Peyer's patch (tissue), 4 donors: ENCODE data around the gene C2CD4C. TPM values are rescaled to one million over a fixed set of nuclear protein-coding genes. Genes with fewer than 3 reads are reported as not detected.
A peak's percentile ranks its signal among the peaks of the same experiment; 100 is the strongest.
"Not testable (repeated sequence)": the region's sequence is repeated elsewhere in the genome, so short reads cannot be mapped to it uniquely, and the experiment has no call there.

Source experiments
- DNase-seq, 3 donors: peaks; one replicate each; pipeline ENCODE4 v3.0.0-alpha.2; 2017 to 2019
- H3K27ac ChIP-seq, 4 donors: fragments of 200-600 bp; sonication (generic); one replicate each; pipeline ENCODE4 v1.5.1; 2016 to 2019
- H3K27me3 ChIP-seq, 2 donors: fragments of 200-600 bp; sonication (generic); one replicate each; pipeline ENCODE4 v1.5.1; 2019
- H3K36me3 ChIP-seq, 3 donors: fragments of 200-600 bp; sonication (generic); one replicate each; pipeline ENCODE4 v1.5.1; 2016 to 2019
- H3K4me1 ChIP-seq, 4 donors: fragments of 200-600 bp; sonication (generic); one replicate each; pipeline ENCODE4 v1.5.1; 2016 to 2019
- H3K4me3 ChIP-seq, 4 donors: fragments of 200-600 bp; sonication (generic); 1 replicate in 3 of 4; 2 replicates in 1 of 4; pipeline ENCODE4 v1.5.1; 2016 to 2019; ENCODE audit warnings: mild to moderate bottlenecking in 1 of 4
- H3K9me3 ChIP-seq, 4 donors: fragments of 200-600 bp; sonication (generic); one replicate each; pipeline ENCODE4 v1.5.1; 2016 to 2019; ENCODE audit warnings: mild to moderate bottlenecking in 1 of 4
- POLR2A ChIP-seq, 2 donors: fragments of 450-650 bp; IDR thresholded peaks; one replicate each; pipeline ENCODE4 v1.5.1; 2017; ENCODE audit warnings: antibody characterized with exemption in 2 of 2, mild to moderate bottlenecking in 2 of 2, moderate library complexity in 2 of 2
- total RNA-seq, 4 donors: library from RNA; depleted of rRNA; stranded (reverse); fragments of >200 nt; gene quantifications; one replicate each; pipeline ENCODE4 v1.1.0, GENCODE V29; 2016
- TF ChIP-seq, protein P1 (sequence below), 6 experiments: fragments of 450-650 bp in 4 of 6; fragments of 200-600 bp in 2 of 6; sonication (generic) in 1 of 6; IDR thresholded peaks; one replicate each; pipeline ENCODE4 v1.5.1; 2017 to 2019; ENCODE audit warnings: antibody characterized with exemption in 6 of 6, mild to moderate bottlenecking in 3 of 6, moderate library complexity in 1 of 6

The C2CD4C gene
- total RNA-seq, 4 donors from 2014 or later = 0.47 to 0.80 TPM; not detected in 2

DNA sequence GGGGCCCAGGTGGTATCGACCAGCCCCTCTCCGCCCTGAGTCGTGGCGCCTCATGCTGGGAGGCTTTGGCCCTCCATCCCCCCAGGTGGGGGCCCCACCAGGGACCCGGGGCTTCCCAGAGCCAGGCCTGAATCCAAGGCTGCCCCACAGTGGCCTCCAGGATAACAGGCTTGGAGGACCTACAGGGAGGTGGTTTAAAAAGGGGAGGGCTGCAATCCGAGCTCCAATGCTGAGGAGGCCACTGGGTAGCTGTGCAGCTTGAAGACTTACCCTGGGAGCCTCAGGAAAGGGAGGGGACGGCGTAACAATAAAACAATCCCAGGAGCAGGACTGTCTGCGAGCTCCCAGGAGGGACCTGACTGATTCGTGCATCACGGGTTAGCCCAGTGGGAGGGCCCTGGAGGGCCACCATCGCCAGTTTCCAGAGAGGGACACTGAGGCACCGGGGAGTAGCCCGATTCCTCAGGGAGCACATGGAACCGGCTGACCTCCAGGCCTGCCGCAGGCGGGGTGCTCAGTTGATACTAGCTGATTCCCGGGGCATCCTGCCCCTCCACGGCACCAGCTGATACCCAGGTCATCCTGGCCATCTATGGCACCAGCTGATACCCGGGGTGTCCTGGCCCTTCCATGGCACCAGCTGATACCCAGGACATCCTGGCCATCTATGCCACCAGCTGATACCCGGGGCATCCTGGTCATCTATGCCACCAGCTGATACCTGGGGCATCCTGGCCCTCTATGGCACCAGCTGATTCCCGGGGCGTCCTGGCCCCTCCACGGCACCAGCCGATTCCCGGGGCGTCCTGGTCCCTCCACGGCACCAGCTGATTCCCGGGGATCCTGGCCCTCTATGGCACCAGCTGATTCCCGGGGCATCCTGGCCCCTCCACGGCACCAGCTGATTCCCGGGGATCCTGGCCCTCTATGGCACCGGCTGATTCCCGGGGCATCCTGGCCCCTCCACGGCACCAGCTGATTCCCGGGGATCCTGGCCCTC lies 3.7 kb upstream of the C2CD4C start:
- no peak overlapping the region for H3K4me3 ChIP-seq
- H3K27ac ChIP-seq = no peak overlapping the region
- H3K36me3 ChIP-seq = no peaks in the 10 kb centered on the region
- DNase-seq = no peak
- peaks cover 0 to 17% of the 10 kb centered on the region in 2 donors for H3K27me3 ChIP-seq
- no peak for TF ChIP-seq POLR2A (IDR thresholded peaks at IDR 0.05)
- TF ChIP-seq, protein P1, sequence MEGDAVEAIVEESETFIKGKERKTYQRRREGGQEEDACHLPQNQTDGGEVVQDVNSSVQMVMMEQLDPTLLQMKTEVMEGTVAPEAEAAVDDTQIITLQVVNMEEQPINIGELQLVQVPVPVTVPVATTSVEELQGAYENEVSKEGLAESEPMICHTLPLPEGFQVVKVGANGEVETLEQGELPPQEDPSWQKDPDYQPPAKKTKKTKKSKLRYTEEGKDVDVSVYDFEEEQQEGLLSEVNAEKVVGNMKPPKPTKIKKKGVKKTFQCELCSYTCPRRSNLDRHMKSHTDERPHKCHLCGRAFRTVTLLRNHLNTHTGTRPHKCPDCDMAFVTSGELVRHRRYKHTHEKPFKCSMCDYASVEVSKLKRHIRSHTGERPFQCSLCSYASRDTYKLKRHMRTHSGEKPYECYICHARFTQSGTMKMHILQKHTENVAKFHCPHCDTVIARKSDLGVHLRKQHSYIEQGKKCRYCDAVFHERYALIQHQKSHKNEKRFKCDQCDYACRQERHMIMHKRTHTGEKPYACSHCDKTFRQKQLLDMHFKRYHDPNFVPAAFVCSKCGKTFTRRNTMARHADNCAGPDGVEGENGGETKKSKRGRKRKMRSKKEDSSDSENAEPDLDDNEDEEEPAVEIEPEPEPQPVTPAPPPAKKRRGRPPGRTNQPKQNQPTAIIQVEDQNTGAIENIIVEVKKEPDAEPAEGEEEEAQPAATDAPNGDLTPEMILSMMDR (IDR thresholded peaks at IDR 0.05) = no peak
- H3K4me1 ChIP-seq = peaks cover 0 to 24% (median 12%) of the 10 kb centered on the region in 4 donors
- H3K9me3 ChIP-seq = no peaks in the 10 kb centered on the region

DNA sequence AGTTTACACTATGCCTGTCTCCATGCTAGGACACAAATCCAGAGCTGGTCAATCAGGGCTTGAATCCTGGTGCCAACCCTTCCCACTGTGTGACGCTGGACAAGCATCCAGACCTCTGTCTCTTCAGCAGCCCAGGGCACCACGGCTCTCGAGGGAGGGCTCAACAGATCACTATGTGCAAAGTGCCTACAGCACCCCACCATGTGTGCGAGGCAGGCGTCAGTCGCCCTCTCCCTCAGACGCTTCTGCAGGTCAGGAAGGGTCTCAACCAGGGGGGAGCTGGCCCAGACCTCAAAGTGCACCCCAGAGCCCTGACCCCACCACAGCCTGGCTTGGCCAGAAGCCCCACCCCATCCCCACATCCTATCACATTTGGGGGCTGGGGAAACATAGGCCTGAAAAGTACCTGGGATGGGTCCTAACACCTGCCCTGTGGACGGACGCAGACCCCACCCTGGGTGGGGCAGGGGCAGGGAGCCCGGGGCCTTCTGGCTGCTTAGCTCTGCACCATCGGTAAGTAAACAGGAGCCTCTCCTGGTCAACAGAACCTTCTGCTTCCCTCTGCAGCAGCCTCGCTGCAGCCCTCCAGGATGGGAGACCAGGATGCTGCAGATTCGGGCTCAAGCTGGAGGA lies 2.9 kb upstream of the C2CD4C start:
- TF ChIP-seq, protein P1 (IDR thresholded peaks at IDR 0.05) = no peak
- no peak for TF ChIP-seq POLR2A (IDR thresholded peaks at IDR 0.05)
- peaks cover 0 to 24% (median 12%) of the 10 kb centered on the region in 4 donors for H3K4me1 ChIP-seq
- peaks cover 0 to 21% of the 10 kb centered on the region in 2 donors for H3K27me3 ChIP-seq
- H3K27ac ChIP-seq = no peak overlapping the region
- DNase-seq = no peak
- H3K9me3 ChIP-seq = no peaks in the 10 kb centered on the region
- no peak overlapping the region for H3K4me3 ChIP-seq
- no peaks in the 10 kb centered on the region for H3K36me3 ChIP-seq

- not testable (repeated sequence) for H3K9me3 ChIP-seq, H3K27ac ChIP-seq, H3K36me3 ChIP-seq, DNase-seq, H3K4me3 ChIP-seq
- Histone ChIP-seq H3K27me3 (peaks cover 0 to 21% of the 10 kb centered on the region in 2 donors), H3K4me1 (peaks cover 0 to 24% (median 12%) of the 10 kb centered on the region in 4 donors)
Measured at GRCh38 chr19:411121-411722, 2.3 kb upstream of the C2CD4C start.

GRCh38 chr19:410243-410781 lies 1.4 kb upstream of the C2CD4C start:
- H3K9me3 ChIP-seq = no peaks in the 10 kb centered on the region
- DNase-seq = peak in 1 of 3 donors; percentile 44
- no peak overlapping the region for H3K27ac ChIP-seq
- no peak overlapping the region for H3K4me3 ChIP-seq
- no peaks in the 10 kb centered on the region for H3K36me3 ChIP-seq
- H3K27me3 ChIP-seq = peaks cover 0 to 21% of the 10 kb centered on the region in 2 donors
- TF ChIP-seq, protein P1 (IDR thresholded peaks at IDR 0.05) = no peak
- no peak for TF ChIP-seq POLR2A (IDR thresholded peaks at IDR 0.05)
- peaks cover 0 to 26% (median 12%) of the 10 kb centered on the region in 4 donors for H3K4me1 ChIP-seq

DNA sequence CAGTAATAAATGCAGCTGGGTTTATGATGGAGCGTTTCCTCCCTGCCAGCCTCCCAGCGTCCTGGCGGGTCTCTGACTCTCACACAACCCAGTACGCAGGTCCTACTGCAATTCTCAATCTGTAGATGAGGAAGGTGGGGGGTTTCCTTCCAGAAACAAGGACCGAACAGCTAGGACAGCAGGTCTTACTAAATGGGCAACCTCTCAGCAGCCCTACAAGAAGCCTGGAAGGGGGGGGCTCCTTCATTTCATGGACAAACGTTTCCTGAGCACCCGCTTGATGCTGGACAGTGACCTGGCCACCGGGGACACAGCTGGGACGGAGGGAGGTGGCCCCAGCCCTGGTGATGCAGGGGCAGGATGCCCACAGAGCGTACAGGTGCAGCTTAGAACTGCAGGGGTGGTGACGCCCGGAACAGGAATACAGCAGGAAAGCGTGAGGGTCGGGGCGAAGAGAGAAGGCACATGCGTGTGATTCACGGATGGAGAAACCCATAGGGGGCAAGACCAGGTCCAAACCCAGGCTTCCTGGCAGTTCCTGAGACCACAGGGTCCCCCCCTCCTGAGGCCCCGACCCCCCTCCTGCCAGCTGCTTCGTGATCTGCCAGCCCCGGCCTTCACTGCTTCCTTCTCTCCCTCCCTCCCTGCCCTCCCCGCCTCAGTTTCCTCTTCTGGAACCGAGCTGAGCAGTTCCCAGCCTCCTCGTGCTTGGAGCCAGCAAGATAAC lies 732 bp upstream of the C2CD4C start:
- H3K27me3 ChIP-seq = peaks cover 0 to 21% of the 10 kb centered on the region in 2 donors
- no peak overlapping the region for H3K27ac ChIP-seq
- H3K4me1 ChIP-seq = peaks cover 0 to 31% (median 12%) of the 10 kb centered on the region in 4 donors
- TF ChIP-seq POLR2A (IDR thresholded peaks at IDR 0.05) = no peak
- TF ChIP-seq, protein P1 (IDR thresholded peaks at IDR 0.05) = no peak
- peak overlapping the region; percentile 20 to 55 (median 53) for H3K4me3 ChIP-seq
- H3K9me3 ChIP-seq = no peaks in the 10 kb centered on the region
- no peaks in the 10 kb centered on the region for H3K36me3 ChIP-seq
- peak in 2 of 3 donors; percentile 41 to 43 for DNase-seq
